Brain pericyte (primary cell): ENCODE measurements around the gene ARHGAP11A.

Experiments
- DNase-seq: peaks from one replicate; pipeline ENCODE4 v3.0.0-alpha.2; 2012; ENCODE audit warnings: low read depth, low spot score

ARHGAP11A gene

GRCh38 chr15:32688151-32688639 is 72.9 kb downstream of the ARHGAP11A start:
- DNase-seq, result no peak
